BLaER1 treated with 17β-estradiol and CSF1 and Interleukin-3, amounts not matched to agents 10 nM and 100 nM (cell line): Measurements from ENCODE around the gene CCL11.

Experiments
- H3K27ac ChIP-seq, 11 experiments: shearing (Covaris generic); formaldehyde crosslinking; 2 replicates each; pipeline ENCODE4 v1.8.1; 2022
- H3K27me3 ChIP-seq, 11 experiments: shearing (Covaris generic); formaldehyde crosslinking; 2 replicates each; pipeline ENCODE4 v1.8.1; 2022
- H3K36me3 ChIP-seq, 11 experiments: shearing (Covaris generic); formaldehyde crosslinking; 2 replicates each; pipeline ENCODE4 v1.8.1; 2022
- H3K4me1 ChIP-seq, 10 experiments: shearing (Covaris generic); formaldehyde crosslinking; 2 replicates each; pipeline ENCODE4 v1.8.1; 2022
- H3K4me2 ChIP-seq, 11 experiments: shearing (Covaris generic); formaldehyde crosslinking; 2 replicates each; pipeline ENCODE4 v1.8.1; 2022
- H3K4me3 ChIP-seq, 10 experiments: shearing (Covaris generic); formaldehyde crosslinking; 2 replicates each; pipeline ENCODE4 v1.8.1; 2022
- H3K9ac ChIP-seq, 11 experiments: shearing (Covaris generic); formaldehyde crosslinking; 2 replicates each; pipeline ENCODE4 v1.8.1; 2022
- H3K9me3 ChIP-seq, 11 experiments: shearing (Covaris generic); formaldehyde crosslinking; replicated peaks in 1 of 11; 2 replicates each; pipeline ENCODE4 v1.8.1; 2022
- H4K20me1 ChIP-seq, 11 experiments: shearing (Covaris generic); formaldehyde crosslinking; 2 replicates each; pipeline ENCODE4 v1.8.1; 2022
- Cebpa-rat ChIP-seq, 11 experiments: shearing (Covaris generic); IDR thresholded peaks; 2 replicates each; pipeline ENCODE4 v1.8.1; 2022

CCL11 gene

GRCh38 chr17:34261568-34262337, 23.8 kb upstream of the CCL11 start:
- Histone ChIP-seq H4K20me1 (no peaks in the 10 kb centered on the region; a peak in 1 of 22 replicates), H3K4me3 (no peak overlapping the region), H3K4me2 (peak overlapping the region in 4 of 11 experiments; percentile 20 to 62 (median 26); a peak in 6 of 22 replicates), H3K4me1 (peaks cover 0 to 82% (median 11%) of the 10 kb centered on the region in 10 experiments; a peak in 13 of 20 replicates), H3K27me3 (no peaks in the 10 kb centered on the region), H3K36me3 (peaks cover 0 to 2% (median 0%) of the 10 kb centered on the region in 11 experiments; a peak in 1 of 22 replicates), H3K9me3 (no peaks in the 10 kb centered on the region), H3K27ac (peak overlapping the region in 5 of 11 experiments; percentile 8 to 63 (median 29); a peak in 7 of 22 replicates), H3K9ac (no peak overlapping the region)
- no peak for TF ChIP-seq Cebpa-rat (IDR thresholded peaks at IDR 0.05)

DNA sequence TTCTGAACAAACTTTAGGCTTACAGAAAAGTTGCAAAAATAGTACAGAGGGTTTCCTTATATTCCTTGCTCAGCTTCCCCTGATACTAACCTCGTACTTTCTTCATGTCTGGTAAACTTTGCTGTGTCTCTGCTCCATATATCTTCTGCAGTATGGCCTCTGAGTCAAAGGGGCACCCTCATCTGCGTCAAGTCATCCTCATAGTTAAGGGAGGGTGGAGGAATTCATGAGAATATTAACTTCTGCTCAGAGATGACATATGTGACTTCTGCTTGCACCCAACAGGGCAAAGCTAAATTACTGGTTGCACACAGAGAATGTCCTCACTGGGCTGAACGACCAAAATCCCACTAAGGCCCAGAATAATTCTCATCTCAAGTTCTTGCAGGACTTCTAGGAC, 19.8 kb upstream of the CCL11 start:
- Histone ChIP-seq H3K27me3 (no peaks in the 10 kb centered on the region), H4K20me1 (no peaks in the 10 kb centered on the region), H3K27ac (peak overlapping the region in 2 of 11 experiments; percentile 30 to 46; a peak in 2 of 22 replicates), H3K9ac (no peak overlapping the region), H3K9me3 (no peaks in the 10 kb centered on the region), H3K4me1 (peaks cover 0 to 68% (median 0%) of the 10 kb centered on the region in 10 experiments; a peak in 8 of 20 replicates), H3K4me2 (peak overlapping the region in 3 of 11 experiments; percentile 46 to 48 (median 47); a peak in 6 of 22 replicates), H3K36me3 (no peaks in the 10 kb centered on the region), H3K4me3 (no peak overlapping the region)
- TF ChIP-seq Cebpa-rat (IDR thresholded peaks at IDR 0.05) = no peak

- no peaks in the 10 kb centered on the region for H3K9me3 ChIP-seq
- peak within 1 kb of the TSS in 2 of 11 experiments; percentile 10 to 44; a peak in 3 of 22 replicates for H3K9ac ChIP-seq
- peak within 1 kb of the TSS in 4 of 11 experiments; percentile 14 to 82 (median 73); a peak in 8 of 22 replicates for H3K4me2 ChIP-seq
- no peak for TF ChIP-seq Cebpa-rat (IDR thresholded peaks at IDR 0.05)
- H3K27me3 ChIP-seq = no peaks in the 10 kb centered on the region
- no peak within 1 kb of the TSS for H3K4me3 ChIP-seq
- H4K20me1 ChIP-seq = no peaks in the 10 kb centered on the region
- H3K4me1 ChIP-seq = peaks cover 0 to 67% (median 0%) of the 10 kb centered on the region in 10 experiments; a peak in 8 of 20 replicates
- H3K27ac ChIP-seq = peak within 1 kb of the TSS in 2 of 11 experiments; percentile 23 to 38; a peak in 3 of 22 replicates
- H3K36me3 ChIP-seq = no peaks in the 10 kb centered on the region
Measured at GRCh38 chr17:34269969-34270368, 15.6 kb upstream of the CCL11 start, which contains the start of gene CCL7. TSS of gene CCL7 (plus strand) at chr17:34270221. CDS start at chr17:34270291, 70 bp downstream.

DNA sequence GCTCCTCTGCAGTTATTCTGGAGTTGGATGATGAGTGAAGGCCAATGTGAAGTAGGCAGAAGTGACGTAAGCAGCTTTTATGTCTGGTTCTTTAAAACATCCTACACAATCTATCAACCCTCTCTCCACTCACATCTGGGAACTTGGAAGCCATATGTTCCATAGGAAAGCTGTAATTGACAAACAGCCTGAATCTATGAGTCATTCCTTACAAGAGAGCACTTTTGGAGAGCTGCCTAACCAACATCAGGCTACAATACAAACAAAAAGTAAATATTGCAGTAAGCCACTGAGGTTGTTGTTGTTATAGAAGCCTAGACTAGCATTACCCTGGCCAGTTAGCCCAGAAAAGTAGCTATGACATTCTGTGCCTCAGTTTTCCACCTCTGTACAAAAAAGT, 9.7 kb upstream of the CCL11 start:
- Histone ChIP-seq H3K36me3 (no peaks in the 10 kb centered on the region), H3K27me3 (no peaks in the 10 kb centered on the region), H3K4me2 (peak overlapping the region in 2 of 11 experiments; percentile 27 to 53; a peak in 3 of 22 replicates), H3K4me1 (peaks cover 0 to 34% (median 0%) of the 10 kb centered on the region in 10 experiments; a peak in 6 of 20 replicates), H3K9ac (no peak overlapping the region), H4K20me1 (no peaks in the 10 kb centered on the region), H3K4me3 (no peak overlapping the region), H3K9me3 (no peaks in the 10 kb centered on the region), H3K27ac (no peak overlapping the region)
- no peak for TF ChIP-seq Cebpa-rat (IDR thresholded peaks at IDR 0.05)

DNA sequence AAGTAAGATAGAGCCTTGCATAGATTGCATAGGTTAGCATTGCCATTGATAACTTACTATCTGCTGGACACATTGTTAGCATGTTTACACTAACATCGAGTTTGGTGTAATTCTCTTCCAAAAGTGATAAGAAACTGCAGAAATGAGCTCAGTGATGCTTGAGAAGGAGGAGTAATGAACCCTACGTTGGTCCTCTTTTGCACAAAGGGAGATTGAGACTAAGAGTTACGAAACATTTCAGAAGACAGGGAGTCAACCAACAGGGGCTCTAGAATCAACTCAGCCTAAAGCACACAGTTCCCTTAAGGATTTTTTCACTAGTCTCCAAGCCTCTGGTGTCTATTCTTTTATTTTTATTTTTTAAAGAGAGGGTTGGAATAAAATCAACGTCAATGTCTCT, 8.7 kb upstream of the CCL11 start:
- H3K27ac ChIP-seq = no peak overlapping the region
- H3K4me3 ChIP-seq = no peak overlapping the region
- no peaks in the 10 kb centered on the region for H3K36me3 ChIP-seq
- no peak overlapping the region; a peak in 1 of 22 replicates for H3K4me2 ChIP-seq
- peaks cover 0 to 27% (median 0%) of the 10 kb centered on the region in 10 experiments; a peak in 6 of 20 replicates for H3K4me1 ChIP-seq
- H3K27me3 ChIP-seq = no peaks in the 10 kb centered on the region
- TF ChIP-seq Cebpa-rat (IDR thresholded peaks at IDR 0.05) = no peak
- no peak overlapping the region for H3K9ac ChIP-seq
- H4K20me1 ChIP-seq = no peaks in the 10 kb centered on the region
- H3K9me3 ChIP-seq = no peaks in the 10 kb centered on the region

DNA sequence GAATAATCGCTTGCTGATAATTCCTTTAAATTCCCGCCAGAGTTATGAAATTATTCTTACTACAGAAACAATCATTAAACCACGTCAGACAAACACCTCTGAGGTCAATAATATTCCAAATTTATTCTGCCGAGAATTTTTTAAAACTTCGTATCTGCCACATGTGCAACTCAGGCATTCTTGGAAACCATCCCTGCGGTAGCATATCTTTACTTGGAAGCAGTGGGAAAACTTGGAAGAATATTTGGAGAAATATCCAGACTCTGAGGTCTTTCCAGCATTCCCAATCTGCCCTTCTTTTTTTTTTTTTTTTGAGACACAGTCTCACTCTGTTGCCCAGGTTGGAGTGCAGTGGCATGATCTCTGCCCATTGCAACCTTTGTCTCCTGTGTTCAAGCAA, 2.0 kb upstream of the CCL11 start:
- Histone ChIP-seq H3K27ac (no peak overlapping the region), H3K9me3 (no peaks in the 10 kb centered on the region), H3K4me1 (peaks cover 0 to 12% (median 0%) of the 10 kb centered on the region in 10 experiments; a peak in 2 of 20 replicates), H4K20me1 (no peaks in the 10 kb centered on the region), H3K9ac (no peak overlapping the region), H3K4me3 (no peak overlapping the region), H3K4me2 (no peak overlapping the region), H3K27me3 (no peaks in the 10 kb centered on the region), H3K36me3 (no peaks in the 10 kb centered on the region)
- no peak for TF ChIP-seq Cebpa-rat (IDR thresholded peaks at IDR 0.05)

DNA sequence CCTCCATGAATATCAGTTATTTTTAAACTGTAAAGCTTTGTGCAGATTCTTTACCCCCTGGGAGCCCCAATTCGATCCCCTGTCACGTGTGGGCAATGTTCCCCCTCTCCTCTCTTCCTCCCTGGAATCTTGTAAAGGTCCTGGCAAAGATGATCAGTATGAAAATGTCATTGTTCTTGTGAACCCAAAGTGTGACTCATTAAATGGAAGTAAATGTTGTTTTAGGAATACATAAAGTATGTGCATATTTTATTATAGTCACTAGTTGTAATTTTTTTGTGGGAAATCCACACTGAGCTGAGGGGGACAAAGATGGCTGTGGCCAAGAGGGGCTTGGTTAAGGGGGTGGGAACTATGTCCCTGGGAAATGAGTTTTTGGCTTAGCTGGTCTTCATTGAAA, 2.3 kb downstream of the CCL11 start:
- no peaks in the 10 kb centered on the region for H4K20me1 ChIP-seq
- no peak overlapping the region for H3K4me3 ChIP-seq
- no peak overlapping the region for H3K9ac ChIP-seq
- H3K27me3 ChIP-seq = no peaks in the 10 kb centered on the region
- H3K36me3 ChIP-seq = no peaks in the 10 kb centered on the region
- TF ChIP-seq Cebpa-rat (IDR thresholded peaks at IDR 0.05) = no peak
- H3K4me1 ChIP-seq = peaks cover 0 to 7% (median 0%) of the 10 kb centered on the region in 10 experiments; a peak in 2 of 20 replicates
- H3K4me2 ChIP-seq = no peak overlapping the region
- no peaks in the 10 kb centered on the region for H3K9me3 ChIP-seq
- H3K27ac ChIP-seq = no peak overlapping the region

- Histone ChIP-seq H3K27me3 (no peaks in the 10 kb centered on the region), H3K4me3 (no peak overlapping the region), H3K36me3 (no peaks in the 10 kb centered on the region), H3K4me2 (no peak overlapping the region), H3K27ac (no peak overlapping the region), H3K4me1 (peaks cover 0 to 6% (median 0%) of the 10 kb centered on the region in 10 experiments; a peak in 2 of 20 replicates), H3K9ac (no peak overlapping the region), H3K9me3 (no peaks in the 10 kb centered on the region), H4K20me1 (no peaks in the 10 kb centered on the region)
- TF ChIP-seq Cebpa-rat (IDR thresholded peaks at IDR 0.05) = no peak
Measured at GRCh38 chr17:34290586-34290985, 5.0 kb downstream of the CCL11 start.

DNA sequence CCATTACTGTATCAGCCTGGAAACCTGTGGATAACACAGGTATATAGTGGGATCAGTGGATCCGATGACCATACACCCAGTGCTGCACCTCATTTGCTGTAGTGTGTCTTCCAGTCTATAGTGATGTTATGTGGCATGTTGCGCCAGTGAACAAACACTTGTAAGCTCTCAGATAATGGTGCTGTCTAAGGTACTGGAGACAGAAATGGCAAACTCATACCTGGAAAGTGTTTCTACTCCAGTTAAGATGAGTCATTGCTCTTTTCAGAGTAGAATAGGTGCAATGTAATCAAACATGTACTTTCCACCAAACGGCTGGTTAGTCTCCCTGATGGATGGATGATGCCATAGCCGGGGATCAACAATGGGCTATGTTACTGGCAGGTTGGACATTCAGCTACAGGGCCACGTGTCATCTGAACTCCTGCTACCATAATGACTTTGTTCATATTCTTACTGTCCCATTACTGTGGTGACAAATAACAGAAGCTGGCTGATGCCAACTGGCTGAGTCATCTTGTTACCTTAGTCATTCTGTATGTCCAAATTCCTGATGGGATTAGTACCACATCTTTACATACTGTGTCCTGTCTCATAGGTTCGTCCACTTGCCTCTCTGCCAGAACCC, 6.3 kb downstream of the CCL11 start:
- Histone ChIP-seq H3K36me3 (no peaks in the 10 kb centered on the region), H3K27me3 (no peaks in the 10 kb centered on the region), H3K27ac (no peak overlapping the region), H3K4me1 (no peaks in the 10 kb centered on the region), H3K4me2 (no peak overlapping the region), H3K9me3 (no peaks in the 10 kb centered on the region), H3K4me3 (no peak overlapping the region), H3K9ac (no peak overlapping the region), H4K20me1 (no peaks in the 10 kb centered on the region)
- TF ChIP-seq Cebpa-rat (IDR thresholded peaks at IDR 0.05) = no peak
